H1 (cell line): Measurements from ENCODE around the gene QSOX2.

Source experiments
- CBX5 ChIP-seq: fragments of 300-800, 300-1000 bp; sonication (generic); IDR thresholded peaks from 2 replicates; pipeline ENCODE4 v1.7.1; 2016; ENCODE audit warnings: antibody characterized with exemption, low read length, low read depth
- EGR1 ChIP-seq: IDR thresholded peaks from 2 replicates; pipeline ENCODE4 v1.6.1; 2011; ENCODE audit warnings: low read depth, low read length, borderline replicate concordance
- RFX5 ChIP-seq: IDR thresholded peaks from 2 replicates; pipeline ENCODE4 v1.6.1; 2011; ENCODE audit warnings: low read depth, low read length, improper control_type of control experiment, borderline replicate concordance
- SP1 ChIP-seq: IDR thresholded peaks from 2 replicates; pipeline ENCODE4 v1.6.1; 2011; ENCODE audit warnings: low read depth, low read length
- TCF12 ChIP-seq: IDR thresholded peaks from 2 replicates; pipeline ENCODE4 v1.6.1; 2011; ENCODE audit warnings: low read depth, mild to moderate bottlenecking, low read length
- TF ChIP-seq, protein P1 (sequence below), 3 experiments: IDR thresholded peaks; 1 replicate in 2 of 3; 2 replicates in 1 of 3; pipeline versions ENCODE4 v1.5.1 to v1.6.1; 2011; ENCODE audit warnings: low read length in 3 of 3, mild to moderate bottlenecking in 3 of 3, inconsistent platforms in 2 of 3, low read depth in 1 of 3, moderate library complexity in 1 of 3; ENCODE audit not compliant: insufficient read depth in 1 of 3; ENCODE audit errors: control extremely low read depth in 1 of 3

- TF ChIP-seq RFX5 (no peak), SP1 (0 out of 2 replicates have a peak, but pooled peaks have one; percentile 24), TCF12 (0 out of 2 replicates have a peak, but pooled peaks have one; percentile 45), CBX5 (no peak), EGR1 (no peak)
- TF ChIP-seq, protein P1, sequence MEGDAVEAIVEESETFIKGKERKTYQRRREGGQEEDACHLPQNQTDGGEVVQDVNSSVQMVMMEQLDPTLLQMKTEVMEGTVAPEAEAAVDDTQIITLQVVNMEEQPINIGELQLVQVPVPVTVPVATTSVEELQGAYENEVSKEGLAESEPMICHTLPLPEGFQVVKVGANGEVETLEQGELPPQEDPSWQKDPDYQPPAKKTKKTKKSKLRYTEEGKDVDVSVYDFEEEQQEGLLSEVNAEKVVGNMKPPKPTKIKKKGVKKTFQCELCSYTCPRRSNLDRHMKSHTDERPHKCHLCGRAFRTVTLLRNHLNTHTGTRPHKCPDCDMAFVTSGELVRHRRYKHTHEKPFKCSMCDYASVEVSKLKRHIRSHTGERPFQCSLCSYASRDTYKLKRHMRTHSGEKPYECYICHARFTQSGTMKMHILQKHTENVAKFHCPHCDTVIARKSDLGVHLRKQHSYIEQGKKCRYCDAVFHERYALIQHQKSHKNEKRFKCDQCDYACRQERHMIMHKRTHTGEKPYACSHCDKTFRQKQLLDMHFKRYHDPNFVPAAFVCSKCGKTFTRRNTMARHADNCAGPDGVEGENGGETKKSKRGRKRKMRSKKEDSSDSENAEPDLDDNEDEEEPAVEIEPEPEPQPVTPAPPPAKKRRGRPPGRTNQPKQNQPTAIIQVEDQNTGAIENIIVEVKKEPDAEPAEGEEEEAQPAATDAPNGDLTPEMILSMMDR (IDR thresholded peaks at IDR 0.05; ENCODE audit: control extremely low read depth in 1 of 3, insufficient read depth in 1 of 3, low read depth in 1 of 3, low read length in 3 of 3): no peak
These were observed 74.4 kb downstream of the QSOX2 start for GRCh38 chr9:136171009-136171800.
